HG03457 (cell line): Measurements from ENCODE around the gene SMC2.
A peak's percentile ranks its signal among the peaks of the same experiment; 100 is the strongest.

Source experiments
- ATAC-seq: cut with Tn5 transposase; IDR thresholded peaks from one replicate; pipeline ENCODE4 v1.9.1; 2021; ENCODE audit warnings: moderate number of reproducible peaks; ENCODE audit not compliant: unreplicated experiment

Gene SMC2

GRCh38 chr9:104093647-104094533, at the start of gene SMC2:
Gene SMC2 (plus strand): TSS chr9:104094309. CDS start chr9:104095385, 1,076 bp downstream.
- peak; percentile 86 for ATAC-seq

GRCh38 chr9:104068546-104068945, 25.6 kb upstream of the SMC2 start:
- ATAC-seq = no peak

GRCh38 chr9:104069288-104069687, 24.8 kb upstream of the SMC2 start:
- no peak for ATAC-seq

- ATAC-seq = no peak
Observed at GRCh38 chr9:104071589-104071988, 22.5 kb upstream of the SMC2 start.

GRCh38 chr9:104073098-104073769, 20.9 kb upstream of the SMC2 start:
- no peak for ATAC-seq

- ATAC-seq = no peak
Observed at GRCh38 chr9:104073770-104074133, 20.4 kb upstream of the SMC2 start.

GRCh38 chr9:104074876-104075275, 19.2 kb upstream of the SMC2 start:
- ATAC-seq = no peak

- no peak for ATAC-seq
Observed at GRCh38 chr9:104075801-104076753, 18.0 kb upstream of the SMC2 start.

- no peak for ATAC-seq
Observed at GRCh38 chr9:104078596-104078995, 15.5 kb upstream of the SMC2 start.

- ATAC-seq = no peak
Observed at GRCh38 chr9:104080983-104081382, 13.1 kb upstream of the SMC2 start.

GRCh38 chr9:104082168-104082567, 11.9 kb upstream of the SMC2 start:
- ATAC-seq = no peak

- no peak for ATAC-seq
Observed at GRCh38 chr9:104085525-104085924, 8.6 kb upstream of the SMC2 start.

GRCh38 chr9:104087894-104088293, 6.2 kb upstream of the SMC2 start:
- ATAC-seq = no peak

GRCh38 chr9:104088416-104088815, 5.7 kb upstream of the SMC2 start:
- no peak for ATAC-seq

GRCh38 chr9:104090578-104090977, 3.5 kb upstream of the SMC2 start:
- no peak for ATAC-seq

GRCh38 chr9:104091116-104091515, 3.0 kb upstream of the SMC2 start:
- ATAC-seq = no peak

GRCh38 chr9:104091708-104092107, 2.4 kb upstream of the SMC2 start:
- ATAC-seq = peak; percentile 33

- no peak for ATAC-seq
Observed at GRCh38 chr9:104092192-104092591, 1.9 kb upstream of the SMC2 start.

GRCh38 chr9:104092875-104093600, 1.1 kb upstream of the SMC2 start:
- ATAC-seq = no peak

- ATAC-seq = peak; percentile 2
Observed at GRCh38 chr9:104094534-104095015, 466 bp downstream of the SMC2 start.
